IPS DF 19.7 (cell line): ENCODE results near the gene SPDYE16.
"Not testable (repeated sequence)": the region's sequence is repeated elsewhere in the genome, so short reads cannot be mapped to it uniquely, and the experiment has no call there.

Source experiments
- DNase-seq: peaks from one replicate; pipeline ENCODE4 v3.0.0-alpha.2; 2013; ENCODE audit warnings: low read depth, low spot score

Gene SPDYE16

GRCh38 chr7:76504351-76505167 is 38.5 kb downstream of the SPDYE16 start:
- DNase-seq: not testable (repeated sequence)

DNA sequence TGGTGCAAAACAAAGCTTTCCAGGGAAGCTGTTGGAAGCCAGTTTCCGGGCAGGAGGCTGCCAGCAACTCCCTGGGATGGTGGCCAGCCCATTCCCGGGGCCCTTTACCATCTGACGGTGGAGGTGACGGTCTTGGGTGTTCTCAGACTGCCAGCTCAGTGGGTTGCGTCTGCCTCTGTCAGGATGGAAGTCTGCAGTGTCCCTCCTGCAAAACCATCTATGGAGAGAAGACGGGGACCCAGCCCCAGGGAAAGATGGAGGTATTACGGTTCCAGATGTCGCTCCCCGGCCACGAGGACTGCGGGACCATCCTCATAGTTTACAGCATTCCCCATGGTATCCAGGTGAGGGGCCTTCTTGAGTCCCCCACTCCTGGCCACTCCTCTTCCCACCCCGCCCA is 39.9 kb downstream of the SPDYE16 start:
- not testable (repeated sequence) for DNase-seq

GRCh38 chr7:76502836-76503235 is 40.3 kb downstream of the SPDYE16 start:
- not testable (repeated sequence) for DNase-seq

DNA sequence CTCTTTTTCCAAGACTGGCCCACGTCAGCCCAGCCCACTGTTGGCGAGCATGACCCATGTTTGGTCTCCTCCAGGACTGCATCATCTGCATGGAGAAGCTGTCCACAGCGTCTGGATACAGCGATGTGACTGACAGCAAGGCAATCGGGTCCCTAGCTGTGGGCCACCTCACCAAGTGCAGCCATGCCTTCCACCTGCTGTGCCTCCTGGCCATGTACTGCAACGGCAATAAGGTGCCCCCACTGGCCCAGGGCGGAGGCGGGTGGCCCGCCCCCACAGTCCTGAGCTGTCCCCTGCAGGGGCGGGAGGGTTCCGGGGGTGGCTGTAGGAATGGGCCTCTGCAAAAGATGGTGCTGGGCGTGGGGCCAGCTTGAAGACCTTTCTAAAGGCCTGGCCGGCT is 40.9 kb downstream of the SPDYE16 start:
- not testable (repeated sequence) for DNase-seq

GRCh38 chr7:76499924-76500241 is 43.2 kb downstream of the SPDYE16 start:
- not testable (repeated sequence) for DNase-seq

DNA sequence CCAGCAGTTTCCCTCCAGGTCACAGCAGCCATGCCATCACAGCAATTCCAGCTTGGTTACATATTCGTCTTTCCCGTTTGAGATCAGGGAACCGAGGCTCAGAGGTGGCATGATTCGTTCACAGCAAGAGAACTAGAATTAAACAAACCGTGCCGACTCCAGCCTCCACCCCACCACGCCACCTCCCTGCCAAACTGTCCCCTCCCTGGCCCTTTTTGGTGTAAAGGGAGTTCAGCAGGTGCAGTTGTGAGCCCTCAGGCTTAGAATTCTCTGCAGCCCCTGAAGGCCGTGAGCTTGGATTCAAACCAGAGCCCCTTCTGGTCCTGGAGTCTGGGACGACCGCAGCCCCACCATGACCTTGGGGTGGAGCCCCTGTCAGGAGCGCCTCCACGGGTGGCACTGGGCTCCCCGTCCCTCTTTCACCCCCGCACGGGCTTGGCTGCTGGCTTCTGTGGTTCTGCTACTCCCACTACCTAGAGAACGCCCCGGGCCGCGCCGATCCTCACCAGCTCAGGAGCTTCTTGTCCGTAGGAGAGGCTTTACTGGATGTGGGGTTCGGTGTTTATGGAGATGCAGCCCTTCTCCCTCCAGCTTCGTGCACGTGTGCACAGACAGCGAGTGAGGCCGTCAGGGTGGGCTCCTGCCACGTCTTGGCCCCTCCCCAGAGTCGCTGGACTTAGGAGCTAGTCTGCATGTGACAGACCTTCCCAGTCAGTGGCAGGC is 43.7 kb downstream of the SPDYE16 start:
- not testable (repeated sequence) for DNase-seq

DNA sequence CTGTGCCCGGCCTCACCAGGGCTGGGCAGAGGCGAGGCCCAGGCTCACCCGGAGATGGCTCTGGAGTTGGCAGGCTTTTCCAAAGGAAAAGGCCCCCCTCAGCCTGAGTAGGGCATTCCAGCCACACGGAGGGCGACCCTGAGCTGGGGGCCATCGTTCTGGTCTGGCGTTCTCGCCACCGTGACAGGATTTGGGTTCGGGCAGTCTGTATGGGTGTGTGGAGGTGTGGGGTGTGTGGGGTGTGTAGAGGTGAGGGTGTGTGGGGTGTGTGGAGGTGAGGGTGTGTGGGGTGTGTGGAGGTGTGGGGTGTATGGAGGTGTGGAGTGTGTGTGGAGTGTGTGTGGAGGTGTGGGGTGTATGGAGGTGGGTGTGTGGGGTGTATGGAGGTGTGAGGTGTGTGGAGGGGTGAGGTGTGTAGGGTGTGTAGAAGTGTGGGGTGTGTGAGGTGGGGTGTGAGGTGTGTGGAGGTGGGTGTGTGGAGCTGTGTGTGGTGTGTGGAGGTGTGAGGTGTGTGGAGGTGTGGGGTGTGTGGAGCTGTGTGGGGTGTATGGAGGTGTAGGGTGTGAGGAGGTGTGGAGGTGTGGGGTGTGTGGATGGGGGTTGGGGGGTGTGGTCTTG is 44.4 kb downstream of the SPDYE16 start:
- DNase-seq: not testable (repeated sequence)

DNA sequence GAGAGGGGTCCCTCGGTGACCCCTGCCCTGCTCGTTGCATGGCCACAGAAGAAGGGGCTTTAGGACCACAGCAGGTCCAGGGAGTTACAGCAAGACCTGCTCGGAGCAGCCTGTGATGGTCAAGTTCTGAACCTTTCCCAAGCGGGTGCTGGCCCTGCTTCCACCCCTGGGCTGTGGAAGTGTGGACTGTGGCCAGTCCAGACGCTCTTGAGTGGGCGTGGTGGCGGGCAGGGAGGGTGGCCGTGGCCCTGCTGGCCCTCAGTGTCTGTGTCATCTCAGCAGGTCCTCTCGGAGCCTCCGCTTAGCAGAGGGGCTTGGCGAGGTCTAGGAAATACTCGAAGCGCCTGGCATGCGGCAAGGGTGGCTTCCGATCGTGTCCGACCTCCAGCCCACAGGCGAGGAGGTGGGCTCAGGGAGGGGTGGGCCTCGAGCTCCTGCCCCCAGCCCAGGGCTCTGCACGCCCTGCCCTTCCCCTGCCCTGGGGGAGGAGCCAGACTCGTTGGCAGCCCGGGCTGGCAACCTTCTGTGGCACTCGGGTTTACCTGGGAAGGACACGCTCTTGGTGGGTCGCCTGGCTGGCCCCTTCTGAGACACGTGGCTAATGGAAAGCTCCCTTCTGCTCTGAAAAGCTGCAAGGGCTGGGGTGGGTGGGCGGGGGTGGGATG is 45.0 kb downstream of the SPDYE16 start:
- DNase-seq: not testable (repeated sequence)

DNA sequence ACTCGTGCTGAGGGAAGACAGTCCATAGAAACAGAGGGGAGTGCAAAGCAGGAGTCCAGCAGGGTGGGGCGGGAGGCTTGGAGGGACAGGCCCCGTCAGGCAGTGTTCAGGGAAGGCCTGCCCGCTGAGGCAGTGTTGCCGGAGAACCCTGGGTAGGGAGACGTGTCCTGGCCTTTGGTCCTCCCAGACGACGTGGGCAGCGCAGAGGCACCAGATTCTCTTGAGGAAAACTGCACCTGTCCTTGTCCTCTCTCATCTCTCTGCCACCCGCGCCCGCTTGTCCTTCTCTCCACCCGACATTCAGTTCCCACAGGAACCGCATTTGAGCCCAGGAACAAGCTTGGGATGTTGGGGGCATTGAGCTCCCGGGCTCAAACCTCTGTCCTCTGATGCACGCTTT is 47.4 kb downstream of the SPDYE16 start:
- DNase-seq: not testable (repeated sequence)

DNA sequence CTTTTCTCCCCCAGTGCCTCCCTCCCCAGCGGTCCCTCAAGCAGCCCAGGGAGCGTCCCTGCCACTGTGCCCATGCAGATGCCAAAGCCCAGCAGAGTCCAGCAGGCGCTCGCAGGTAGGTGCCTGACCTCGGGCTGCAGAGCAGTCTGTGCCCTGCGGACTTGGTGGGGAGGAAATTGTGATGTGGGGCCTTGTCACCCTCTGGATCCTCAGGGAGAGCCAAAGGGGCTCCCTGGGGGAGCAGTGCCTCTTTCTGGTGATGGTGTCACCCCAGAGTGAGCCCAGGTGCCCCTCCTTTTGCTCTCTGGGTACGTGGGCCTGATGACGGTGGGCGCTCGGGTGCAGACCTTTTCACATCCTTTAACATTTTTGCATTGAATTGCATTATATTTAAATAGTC is 51.0 kb downstream of the SPDYE16 start:
- DNase-seq: not testable (repeated sequence)

DNA sequence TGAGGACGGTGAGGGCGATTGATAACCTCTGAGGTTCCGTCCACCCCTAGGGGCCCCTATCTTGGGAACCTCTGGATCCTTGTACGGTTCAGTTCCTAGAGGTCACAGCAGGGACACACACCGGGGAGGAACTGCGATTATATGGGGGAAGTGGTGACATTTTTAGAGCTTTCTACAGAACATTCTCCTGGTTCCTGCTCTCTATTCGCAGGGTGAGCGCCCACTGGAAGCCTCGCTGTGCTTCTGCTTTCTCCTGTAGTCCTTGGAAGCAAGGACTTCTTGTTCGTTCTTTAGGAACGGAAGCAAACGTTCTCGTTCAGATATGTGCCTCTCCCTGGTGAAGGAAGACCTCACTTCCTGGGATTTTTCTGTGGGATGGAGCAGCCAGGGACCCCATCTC is 55.1 kb downstream of the SPDYE16 start:
- not testable (repeated sequence) for DNase-seq

DNA sequence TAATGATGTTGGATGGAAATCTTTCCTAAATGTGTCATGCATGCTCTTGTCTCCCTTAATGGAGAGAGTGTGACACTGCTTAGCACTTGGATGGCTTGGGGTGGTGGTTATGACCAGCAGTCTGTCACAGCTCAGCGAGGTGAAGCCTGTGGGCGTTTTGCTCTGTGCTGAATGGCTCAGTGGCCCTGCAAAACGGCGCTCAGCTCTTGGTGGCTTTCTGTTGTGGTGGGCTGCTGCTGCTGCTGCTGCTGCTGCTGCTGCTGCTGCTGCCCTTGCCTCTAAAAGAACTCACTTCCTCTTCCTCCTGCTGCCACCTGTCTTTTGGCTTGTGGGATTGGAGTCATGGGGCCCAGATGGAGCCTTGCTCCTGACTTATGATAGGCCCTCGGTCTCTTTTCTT is 56.5 kb downstream of the SPDYE16 start:
- DNase-seq: not testable (repeated sequence)

- DNase-seq: not testable (repeated sequence)
Observed at GRCh38 chr7:76485822-76486610, 57.1 kb downstream of the SPDYE16 start.

- not testable (repeated sequence) for DNase-seq
Observed at GRCh38 chr7:76484456-76484855, 58.6 kb downstream of the SPDYE16 start.

DNA sequence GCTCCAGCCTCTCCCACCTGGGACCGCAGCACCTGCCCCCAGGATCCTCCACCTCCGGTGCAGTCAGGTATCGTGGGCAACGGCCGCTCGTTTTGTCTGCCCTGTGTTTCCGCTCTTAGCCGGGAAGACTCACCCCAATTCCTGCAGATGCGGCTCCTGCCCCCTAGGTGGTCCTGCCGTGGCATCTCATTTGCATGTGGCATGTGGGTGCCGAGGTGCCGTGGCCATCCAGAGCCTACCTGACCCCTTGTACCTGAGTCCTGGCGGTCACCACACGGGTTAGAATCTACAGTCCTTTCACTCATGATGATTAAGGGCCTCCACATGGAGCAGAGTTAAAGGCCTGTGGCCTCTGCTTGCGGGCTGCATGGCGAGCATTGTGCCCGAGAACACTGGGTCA is 60.0 kb downstream of the SPDYE16 start:
- not testable (repeated sequence) for DNase-seq

DNA sequence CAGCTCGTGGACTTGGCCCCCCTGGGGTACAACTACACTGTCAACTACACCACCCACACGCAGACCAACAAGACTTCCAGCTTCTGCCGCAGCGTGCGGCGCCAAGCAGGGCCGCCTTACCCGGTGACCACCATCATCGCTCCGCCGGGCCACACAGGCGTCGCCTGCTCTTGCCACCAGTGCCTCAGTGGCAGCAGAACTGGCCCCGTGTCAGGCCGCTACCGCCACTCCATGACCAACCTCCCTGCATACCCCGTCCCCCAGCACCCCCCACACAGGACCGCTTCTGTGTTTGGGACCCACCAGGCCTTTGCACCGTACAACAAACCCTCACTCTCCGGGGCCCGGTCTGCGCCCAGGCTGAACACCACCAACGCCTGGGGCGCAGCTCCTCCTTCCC is 60.4 kb downstream of the SPDYE16 start:
- DNase-seq: not testable (repeated sequence)
